ENCODE measurements around the gene B9D2.

GRCh38 chr19:41320185-41320518 is 43.8 kb downstream of the B9D2 start:
- TF ChIP-seq, protein P1, sequence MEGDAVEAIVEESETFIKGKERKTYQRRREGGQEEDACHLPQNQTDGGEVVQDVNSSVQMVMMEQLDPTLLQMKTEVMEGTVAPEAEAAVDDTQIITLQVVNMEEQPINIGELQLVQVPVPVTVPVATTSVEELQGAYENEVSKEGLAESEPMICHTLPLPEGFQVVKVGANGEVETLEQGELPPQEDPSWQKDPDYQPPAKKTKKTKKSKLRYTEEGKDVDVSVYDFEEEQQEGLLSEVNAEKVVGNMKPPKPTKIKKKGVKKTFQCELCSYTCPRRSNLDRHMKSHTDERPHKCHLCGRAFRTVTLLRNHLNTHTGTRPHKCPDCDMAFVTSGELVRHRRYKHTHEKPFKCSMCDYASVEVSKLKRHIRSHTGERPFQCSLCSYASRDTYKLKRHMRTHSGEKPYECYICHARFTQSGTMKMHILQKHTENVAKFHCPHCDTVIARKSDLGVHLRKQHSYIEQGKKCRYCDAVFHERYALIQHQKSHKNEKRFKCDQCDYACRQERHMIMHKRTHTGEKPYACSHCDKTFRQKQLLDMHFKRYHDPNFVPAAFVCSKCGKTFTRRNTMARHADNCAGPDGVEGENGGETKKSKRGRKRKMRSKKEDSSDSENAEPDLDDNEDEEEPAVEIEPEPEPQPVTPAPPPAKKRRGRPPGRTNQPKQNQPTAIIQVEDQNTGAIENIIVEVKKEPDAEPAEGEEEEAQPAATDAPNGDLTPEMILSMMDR (IDR thresholded peaks at IDR 0.05), result no peak
- no peak for TF ChIP-seq POLR2A (IDR thresholded peaks at IDR 0.05)
